H9 (cell line): ENCODE measurements around the gene GPR153. TPM values are rescaled to one million over a fixed set of nuclear protein-coding genes. Genes with fewer than 3 reads are reported as not detected.

ENCODE experiments used
- DNase-seq: peaks from one replicate; pipeline ENCODE4 v3.0.0-alpha.2; 2017
- H2AFZ ChIP-seq: one replicate; pipeline ENCODE4 v1.6.1; 2013; ENCODE audit warnings: mild to moderate bottlenecking, low read length, control low read depth, moderate library complexity
- H2AK5ac ChIP-seq: 2 replicates; pipeline ENCODE4 v1.6.1; 2013; ENCODE audit warnings: low read length, control low read depth, mixed read lengths; ENCODE audit not compliant: insufficient read length
- H2BK120ac ChIP-seq: one replicate; pipeline ENCODE4 v1.6.1; 2013; ENCODE audit warnings: low read depth, mild to moderate bottlenecking, low read length, control low read depth, inconsistent platforms; ENCODE audit not compliant: poor library complexity, severe bottlenecking
- H2BK12ac ChIP-seq: 2 replicates; pipeline ENCODE4 v1.6.1; 2013; ENCODE audit warnings: low read length, control low read depth, mixed read lengths, low read depth; ENCODE audit not compliant: insufficient read length
- H2BK15ac ChIP-seq: 2 replicates; pipeline ENCODE4 v1.6.1; 2013; ENCODE audit warnings: low read depth, low read length, control low read depth
- H2BK20ac ChIP-seq: one replicate; pipeline ENCODE4 v1.6.1; 2013; ENCODE audit warnings: low read depth, mild to moderate bottlenecking, low read length, control low read depth, inconsistent platforms; ENCODE audit not compliant: poor library complexity, severe bottlenecking
- H2BK5ac ChIP-seq: 2 replicates; pipeline ENCODE4 v1.6.1; 2013; ENCODE audit warnings: low read length, control low read depth, mixed read lengths; ENCODE audit not compliant: insufficient read length
- H3K14ac ChIP-seq: 2 replicates; pipeline ENCODE4 v1.6.1; 2013; ENCODE audit warnings: low read length, control low read depth; ENCODE audit not compliant: insufficient read depth
- H3K18ac ChIP-seq: 2 replicates; pipeline ENCODE4 v1.6.1; 2013; ENCODE audit warnings: low read depth, mild to moderate bottlenecking, mixed read lengths, low read length, control low read depth; ENCODE audit not compliant: insufficient read length
- H3K23ac ChIP-seq: 2 replicates; pipeline ENCODE4 v1.6.1; 2013; ENCODE audit warnings: low read length, control low read depth, mixed read lengths, low read depth; ENCODE audit not compliant: insufficient read length
- H3K23me2 ChIP-seq: 2 replicates; pipeline ENCODE4 v1.6.1; 2013; ENCODE audit warnings: low read depth, mild to moderate bottlenecking, mixed read lengths, low read length, control low read depth; ENCODE audit not compliant: insufficient read length, poor library complexity, severe bottlenecking
- H3K27ac ChIP-seq: 2 replicates; pipeline ENCODE4 v1.5.1; 2013; ENCODE audit warnings: low read length, control low read depth, mixed read lengths, low read depth; ENCODE audit not compliant: insufficient read length
- H3K27me3 ChIP-seq: 2 replicates; pipeline ENCODE4 v1.6.1; 2013; ENCODE audit warnings: low read length, control low read depth, inconsistent platforms; ENCODE audit not compliant: insufficient read depth
- H3K4ac ChIP-seq: 2 replicates; pipeline ENCODE4 v1.6.1; 2013; ENCODE audit warnings: low read depth, mild to moderate bottlenecking, control low read depth, inconsistent platforms, low read length, moderate library complexity
- H3K4me1 ChIP-seq: 2 replicates; pipeline ENCODE4 v1.6.1; 2013; ENCODE audit warnings: low read length, control low read depth, inconsistent platforms; ENCODE audit not compliant: insufficient read depth
- H3K4me2 ChIP-seq: 2 replicates; pipeline ENCODE4 v1.6.1; 2013; ENCODE audit warnings: low read length, control low read depth, mixed read lengths; ENCODE audit not compliant: insufficient read length, insufficient read depth
- H3K56ac ChIP-seq: 2 replicates; pipeline ENCODE4 v1.6.1; 2013; ENCODE audit warnings: low read depth, mild to moderate bottlenecking, mixed read lengths, low read length, control low read depth; ENCODE audit not compliant: insufficient read length
- H3K79me1 ChIP-seq: 2 replicates; pipeline ENCODE4 v1.6.1; 2013; ENCODE audit warnings: low read depth, mild to moderate bottlenecking, moderate library complexity, low read length, control low read depth, inconsistent platforms; ENCODE audit not compliant: insufficient read depth, poor library complexity, severe bottlenecking
- H3K79me2 ChIP-seq: 2 replicates; pipeline ENCODE4 v1.6.1; 2013; ENCODE audit warnings: low read length, control low read depth, inconsistent platforms; ENCODE audit not compliant: insufficient read depth
- H3K9ac ChIP-seq: 2 replicates; pipeline ENCODE4 v1.6.1; 2013; ENCODE audit warnings: low read length, control low read depth, mixed read lengths; ENCODE audit not compliant: insufficient read length; ENCODE audit errors: extremely low read depth
- H3K9me3 ChIP-seq: one replicate; pipeline ENCODE4 v1.6.1; 2013; ENCODE audit warnings: low read depth, low read length, inconsistent platforms; ENCODE audit not compliant: control insufficient read depth
- H3T11ph ChIP-seq: one replicate; pipeline ENCODE4 v1.6.1; 2013; ENCODE audit warnings: mild to moderate bottlenecking, low read length, control low read depth, inconsistent platforms
- H4K20me1 ChIP-seq: one replicate; pipeline ENCODE4 v1.6.1; 2013; ENCODE audit not compliant: control insufficient read depth, insufficient read length, insufficient read depth
- H4K5ac ChIP-seq: 2 replicates; pipeline ENCODE4 v1.6.1; 2013; ENCODE audit warnings: low read depth, mild to moderate bottlenecking, mixed read lengths, low read length, control low read depth; ENCODE audit not compliant: insufficient read length
- H4K8ac ChIP-seq: replicated peaks from 2 replicates; pipeline ENCODE4 v1.6.1; 2013; ENCODE audit warnings: low read length, control low read depth, mixed read lengths, low read depth; ENCODE audit not compliant: insufficient read length
- H4K91ac ChIP-seq: 2 replicates; pipeline ENCODE4 v1.6.1; 2013; ENCODE audit warnings: low read depth, mild to moderate bottlenecking, moderate library complexity, mixed read lengths, low read length, control low read depth; ENCODE audit not compliant: insufficient read length
- H3K27ac Mint-ChIP-seq, 3 experiments: 2 replicates in 2 of 3; 3 replicates in 1 of 3; pipeline ENCODE4 v1.8.0; 2020 to 2021; ENCODE audit warnings: mixed read lengths in 3 of 3, mild to moderate bottlenecking in 1 of 3, moderate library complexity in 1 of 3
- H3K27me3 Mint-ChIP-seq: 2 replicates; pipeline ENCODE4 v1.8.0; 2021; ENCODE audit warnings: low read depth, mild to moderate bottlenecking, moderate library complexity, mixed read lengths
- H3K36me3 Mint-ChIP-seq, 3 experiments: 2 replicates in 2 of 3; 3 replicates in 1 of 3; pipeline ENCODE4 v1.8.0; 2020 to 2021; ENCODE audit warnings: low read depth in 3 of 3, mixed read lengths in 3 of 3; ENCODE audit not compliant: insufficient read depth in 1 of 3
- H3K4me1 Mint-ChIP-seq, 2 experiments: 2 replicates each; pipeline ENCODE4 v1.8.0; 2020; ENCODE audit warnings: mixed read lengths in 2 of 2
- H3K4me3 Mint-ChIP-seq, 2 experiments: 2 replicates in 1 of 2; 3 replicates in 1 of 2; pipeline ENCODE4 v1.8.0; 2020 to 2021; ENCODE audit warnings: mild to moderate bottlenecking in 2 of 2, mixed read lengths in 2 of 2, moderate library complexity in 1 of 2
- H3K9me3 Mint-ChIP-seq, 2 experiments: 2 replicates in 1 of 2; 3 replicates in 1 of 2; pipeline ENCODE4 v1.8.0; 2020; ENCODE audit warnings: mild to moderate bottlenecking in 2 of 2, mixed read lengths in 2 of 2, moderate library complexity in 1 of 2
- CTCF ChIP-seq: fragments of 200-600 bp; sonication (generic); conservative IDR thresholded peaks from 3 replicates; pipeline ENCODE4 v1.8.0; 2021; ENCODE audit warnings: antibody characterized with exemption, mild to moderate bottlenecking
- WGBS: extraction: QIAGEN DNeasy Blood & Tissue Kit; methylation state at CpG from one replicate; pipeline ENCODE4 v1.1.7; 2013; ENCODE audit warnings: missing lambda C conversion rate, low lambda C conversion rate, mixed read lengths; ENCODE audit not compliant: insufficient read length; ENCODE audit errors: extremely low coverage; 5-methylcytosine and 5-hydroxymethylcytosine counted together
- total RNA-seq: library from RNA; stranded (reverse); gene quantifications from 2 replicates; pipeline ENCODE4 v1.2.1, GENCODE V29; 2021

GPR153 gene
- total RNA-seq, 1 experiment from 2014 or later, result 8.9 TPM

- Histone ChIP-seq H3K4me1 (no peaks in the 10 kb centered on the region), H2AFZ (no peak overlapping the region), H2BK5ac (no peak overlapping the region), H3T11ph (no peak overlapping the region), H3K4ac (no peak overlapping the region), H3K79me1 (no peaks in the 10 kb centered on the region), H2BK12ac (no peak overlapping the region), H3K27ac (no peak overlapping the region), H3K23ac (no peak overlapping the region), H2AK5ac (no peak overlapping the region), H3K14ac (no peak overlapping the region), H3K56ac (no peak overlapping the region), H4K91ac (no peak overlapping the region), H3K27me3 (peaks cover 7% of the 10 kb centered on the region; the same call in 1 of the 2 replicates), H3K9me3 (no peaks in the 10 kb centered on the region), H4K5ac (no peak overlapping the region), H3K18ac (no peak overlapping the region), H3K9ac (no peak overlapping the region), H3K23me2 (peaks cover 4% of the 10 kb centered on the region), H2BK20ac (no peak overlapping the region), H2BK15ac (no peak overlapping the region), H4K20me1 (no peaks in the 10 kb centered on the region), H2BK120ac (no peak overlapping the region), H3K4me2 (no peak overlapping the region), H3K79me2 (no peaks in the 10 kb centered on the region), H4K8ac (no peak overlapping the region)
- no peak overlapping the region for H3K27ac Mint-ChIP-seq
- no peak overlapping the region; a peak in 1 of 5 replicates for H3K4me3 Mint-ChIP-seq
- peaks cover 4 to 11% of the 10 kb centered on the region in 2 experiments; a peak in 3 of 4 replicates for H3K4me1 Mint-ChIP-seq
- peaks cover 0 to 3% (median 0%) of the 10 kb centered on the region in 3 experiments; a peak in 4 of 7 replicates for H3K36me3 Mint-ChIP-seq
- DNase-seq, result no peak
- no peaks in the 10 kb centered on the region for H3K9me3 Mint-ChIP-seq
- TF ChIP-seq CTCF, result no peak
- no CpG with 5 or more reads among the region's 10 CpGs for WGBS
- H3K27me3 Mint-ChIP-seq, result peaks cover 46% of the 10 kb centered on the region
These were observed 2.2 kb downstream of the GPR153 start for GRCh38 chr1:6258675-6259074.
